HG03575 (cell line): Measurements from ENCODE around the gene SLC7A1.

Experiments
- ATAC-seq: cut with Tn5 transposase; IDR thresholded peaks from one replicate; pipeline ENCODE4 v1.9.1; 2021; ENCODE audit not compliant: unreplicated experiment, insufficient number of reproducible peaks, low FRiP score; ENCODE audit errors: extremely low read depth

The SLC7A1 gene

DNA sequence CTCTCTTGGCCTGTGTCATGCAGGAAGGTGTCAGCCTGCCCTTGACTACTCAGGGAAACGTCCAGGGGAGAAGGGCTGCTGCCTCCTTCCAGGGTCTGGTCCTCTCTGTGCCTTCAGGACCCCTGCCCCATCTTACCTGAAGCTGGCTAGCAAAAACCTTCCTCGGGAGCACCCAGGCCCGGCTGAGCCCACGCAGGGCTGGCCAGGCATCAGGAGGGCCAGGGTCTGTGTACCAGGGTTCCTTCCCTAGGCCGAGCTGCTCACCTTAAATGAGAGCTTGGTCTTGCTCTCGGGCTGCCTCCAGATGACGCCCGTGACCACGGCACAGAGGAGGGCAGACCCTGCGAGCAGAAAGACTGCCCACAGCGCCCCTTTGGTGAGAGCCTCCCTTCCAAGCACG lies 78.6 kb downstream of the SLC7A1 start:
- ATAC-seq: no peak

DNA sequence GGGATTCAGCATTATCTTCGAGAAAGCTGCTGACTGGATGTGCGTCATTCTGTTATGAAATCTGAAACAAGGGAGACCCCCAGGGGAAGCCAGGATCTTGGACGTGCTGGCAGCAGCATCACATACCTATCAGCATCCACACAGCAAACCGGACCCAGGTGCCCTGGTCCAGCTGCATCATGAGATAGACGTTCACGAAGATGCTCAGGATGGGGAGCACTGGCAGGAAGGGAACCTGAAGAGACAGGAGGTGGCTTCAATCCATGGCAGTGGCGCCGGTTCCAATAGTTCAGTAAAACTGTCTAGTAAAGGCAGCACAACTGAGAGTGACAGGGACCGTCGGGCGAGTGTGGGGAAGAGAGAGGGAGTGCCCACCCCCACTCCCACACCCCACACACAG lies 79.5 kb downstream of the SLC7A1 start:
- ATAC-seq: no peak

DNA sequence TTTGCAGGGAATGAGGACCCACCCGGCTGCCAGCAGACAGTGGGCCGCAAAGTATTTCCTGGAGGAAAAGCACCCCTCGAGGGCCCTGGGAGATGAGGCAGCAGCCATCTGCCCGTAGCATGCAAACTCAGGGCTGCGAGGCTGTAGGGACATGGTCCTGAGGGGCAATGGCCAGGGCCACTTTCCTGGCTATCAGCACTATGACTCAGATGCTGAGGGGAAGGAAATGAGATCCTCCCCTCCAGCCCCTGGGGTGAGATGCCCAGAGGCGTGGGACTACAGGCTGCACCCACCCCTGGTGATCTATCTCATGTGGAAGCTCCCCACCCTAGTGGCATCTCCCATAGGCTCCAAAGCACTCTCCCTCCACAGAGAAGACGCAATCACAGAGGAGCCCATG lies 80.1 kb downstream of the SLC7A1 start:
- no peak for ATAC-seq

DNA sequence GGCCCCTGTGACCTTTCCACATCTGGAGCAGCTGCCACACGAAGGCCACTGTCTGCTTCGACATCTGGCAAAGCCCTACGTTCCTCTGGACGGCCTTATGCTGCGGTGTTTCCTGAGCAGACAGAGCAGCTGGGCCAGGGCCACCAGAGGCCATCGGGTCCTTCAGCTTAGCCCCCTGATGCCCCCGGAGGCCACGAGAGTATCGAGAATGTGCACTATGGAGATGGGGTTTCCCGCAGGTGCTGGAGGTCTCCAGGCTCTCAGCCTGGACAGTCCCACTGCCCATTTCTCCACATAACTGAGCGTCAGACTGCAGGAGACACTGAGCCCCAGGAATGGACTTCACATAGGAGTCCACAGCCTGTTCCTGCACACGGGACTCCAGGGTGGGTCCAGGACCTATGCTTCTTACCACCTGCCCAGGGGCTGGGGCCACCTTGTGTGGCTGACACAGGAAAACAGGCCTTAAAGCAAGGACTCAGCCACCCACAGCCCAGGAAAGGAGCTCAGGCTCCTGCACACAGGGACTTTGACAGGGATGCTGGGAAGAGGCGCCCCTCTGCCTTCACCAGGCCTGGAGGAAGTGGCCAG lies 80.7 kb downstream of the SLC7A1 start:
- no peak for ATAC-seq

DNA sequence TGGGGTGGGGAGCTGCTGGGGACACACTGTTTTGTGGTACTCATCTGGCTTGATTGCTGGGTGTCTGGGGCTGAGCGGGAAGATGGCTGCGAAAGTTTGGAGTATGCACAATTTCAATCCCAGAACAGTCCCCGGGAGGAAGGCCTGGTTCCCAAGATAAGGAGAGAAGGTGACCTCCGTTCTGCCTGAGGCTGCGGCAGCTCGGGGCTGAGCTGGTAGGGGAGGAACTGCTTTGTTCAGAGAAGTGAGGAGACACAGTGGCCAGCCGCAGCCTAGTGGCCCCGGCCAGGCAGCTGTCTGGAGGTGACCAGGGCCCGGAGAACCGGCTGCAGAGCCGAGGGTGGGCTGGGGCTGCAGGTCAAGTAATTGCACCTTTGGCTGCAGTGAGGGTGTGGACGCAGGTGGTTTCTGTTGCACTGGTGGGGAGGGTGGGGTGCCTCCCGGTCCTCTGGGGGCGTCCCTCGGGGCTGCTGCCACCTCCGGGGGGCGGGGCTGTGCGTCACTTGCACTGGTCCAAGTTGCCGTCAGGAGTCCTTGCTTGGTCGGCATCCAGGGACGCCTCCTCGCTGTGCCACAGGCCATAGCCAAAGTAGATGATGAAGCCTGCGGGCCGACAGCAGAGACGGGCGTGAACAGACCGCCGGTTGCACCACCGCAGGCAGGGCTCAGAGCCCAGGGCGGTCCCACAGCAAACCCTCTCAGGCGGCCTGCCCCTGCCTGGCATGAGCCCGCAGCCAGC lies 81.3 kb downstream of the SLC7A1 start:
- no peak for ATAC-seq

DNA sequence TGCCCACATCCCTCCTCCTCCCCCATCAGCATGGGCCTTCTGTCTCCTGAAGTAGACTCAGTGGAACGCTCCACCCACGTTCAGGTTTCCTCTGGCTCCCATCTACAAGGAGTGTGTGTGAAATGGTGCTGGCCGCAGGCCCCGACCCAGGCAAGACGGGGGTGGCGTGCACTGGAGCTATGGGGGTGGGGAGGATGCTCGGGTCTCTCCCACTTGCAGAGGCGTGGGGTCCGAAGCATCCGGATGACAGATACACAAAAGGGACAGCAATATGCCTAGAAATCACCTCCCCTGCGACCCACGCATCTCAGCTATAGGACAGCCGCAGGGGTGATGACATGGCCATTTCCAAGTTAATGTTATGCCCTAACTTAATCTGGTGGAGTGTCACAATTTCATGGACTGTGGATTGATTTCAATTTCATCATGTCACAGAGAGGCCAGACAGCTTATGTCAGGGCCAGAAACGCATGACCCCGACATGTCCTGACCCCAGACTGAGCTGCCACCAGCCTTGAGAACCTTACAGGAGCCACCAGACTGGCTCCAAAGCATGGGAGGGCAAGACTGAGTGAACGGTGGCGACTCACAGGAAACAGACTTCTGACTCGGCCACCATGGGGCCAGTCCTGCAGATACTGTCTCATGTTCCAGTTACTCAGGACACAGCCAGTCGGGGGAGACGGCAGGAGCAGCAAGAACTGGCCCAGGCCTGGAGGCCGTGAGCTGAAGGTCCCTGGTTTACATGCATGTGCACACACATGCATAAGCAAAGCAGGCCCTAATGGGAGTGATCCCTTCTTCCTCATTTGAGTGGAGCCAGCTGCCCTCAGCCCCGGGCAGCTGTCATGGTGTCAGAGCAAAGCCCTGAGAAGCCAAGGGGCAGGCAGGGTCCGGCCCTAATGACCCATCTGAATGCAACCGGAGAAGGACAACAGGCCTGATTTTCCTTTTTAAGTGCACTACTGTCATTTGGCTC lies 82.2 kb downstream of the SLC7A1 start:
- ATAC-seq: no peak

DNA sequence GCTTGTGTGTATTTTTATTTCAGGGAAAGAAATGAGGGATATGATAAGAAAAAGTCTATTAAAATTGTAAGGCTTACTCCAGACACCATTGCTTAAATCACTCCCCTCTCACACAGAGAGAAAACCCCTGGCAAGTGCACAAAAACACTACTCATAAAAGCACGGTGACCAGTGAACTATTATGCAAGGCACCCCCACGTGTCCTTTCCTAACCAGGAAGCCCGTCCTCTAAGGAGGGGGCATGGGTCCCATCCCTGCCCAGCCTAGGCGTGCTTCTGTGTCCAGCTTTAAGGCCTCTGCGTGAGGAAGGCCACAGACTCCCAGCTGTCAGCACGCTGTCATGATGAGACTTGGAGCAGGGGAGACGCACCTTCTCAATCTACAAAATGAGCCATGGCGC lies 83.5 kb downstream of the SLC7A1 start:
- no peak for ATAC-seq

DNA sequence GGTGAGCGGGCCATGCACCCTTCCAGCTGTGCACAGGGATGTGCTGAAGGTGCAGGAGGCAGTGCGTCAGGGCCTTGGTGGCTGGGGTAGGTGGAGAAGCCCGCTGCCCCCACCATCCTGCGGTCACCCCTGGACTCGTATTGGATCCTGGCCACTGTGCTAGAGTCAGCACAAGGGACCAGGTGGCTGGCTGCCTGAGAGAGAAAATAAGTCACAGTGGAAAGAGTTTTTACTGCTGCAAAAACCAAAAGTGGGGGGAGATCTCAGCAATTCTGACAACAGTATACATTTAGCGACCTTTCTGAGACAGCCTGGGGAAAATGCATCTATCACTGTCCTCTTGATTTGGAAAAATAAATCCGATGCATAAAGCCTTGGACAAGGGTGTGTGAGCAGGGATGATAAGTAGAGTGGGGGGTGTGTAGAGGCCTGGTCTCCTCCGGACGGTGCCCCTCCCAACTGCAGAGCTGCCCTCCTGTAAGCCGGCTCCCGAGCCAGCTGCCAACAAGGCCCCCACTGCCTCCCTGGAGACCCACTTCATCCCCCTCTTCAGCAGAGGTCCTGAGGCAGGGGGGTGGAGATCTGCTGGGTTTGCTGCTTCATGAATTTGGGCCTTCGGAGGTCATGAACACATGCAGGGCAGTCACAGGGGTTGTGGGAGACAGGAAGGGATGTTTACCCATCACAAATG lies 84.2 kb downstream of the SLC7A1 start:
- ATAC-seq: no peak

DNA sequence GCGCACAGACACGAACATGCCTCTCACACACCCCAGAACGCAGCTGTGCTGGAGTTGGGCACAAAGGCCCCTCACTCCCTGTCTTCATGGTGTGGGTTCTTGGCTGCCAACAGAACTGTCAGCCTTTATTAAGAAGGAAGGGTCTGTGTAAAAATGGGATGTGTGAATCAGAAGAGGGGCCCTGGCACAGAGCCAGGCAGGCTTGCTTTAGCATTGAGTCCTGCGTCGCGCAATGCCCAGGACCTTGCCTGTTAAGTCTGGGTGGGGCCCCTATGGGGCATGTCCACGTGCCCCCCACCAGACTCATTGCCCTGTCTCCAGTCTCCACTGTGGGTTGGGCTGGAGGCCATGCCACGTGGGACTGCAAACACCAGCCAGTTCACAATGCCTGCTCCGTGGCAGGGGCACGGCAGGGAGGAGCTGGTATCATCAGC lies 84.8 kb downstream of the SLC7A1 start:
- no peak for ATAC-seq

DNA sequence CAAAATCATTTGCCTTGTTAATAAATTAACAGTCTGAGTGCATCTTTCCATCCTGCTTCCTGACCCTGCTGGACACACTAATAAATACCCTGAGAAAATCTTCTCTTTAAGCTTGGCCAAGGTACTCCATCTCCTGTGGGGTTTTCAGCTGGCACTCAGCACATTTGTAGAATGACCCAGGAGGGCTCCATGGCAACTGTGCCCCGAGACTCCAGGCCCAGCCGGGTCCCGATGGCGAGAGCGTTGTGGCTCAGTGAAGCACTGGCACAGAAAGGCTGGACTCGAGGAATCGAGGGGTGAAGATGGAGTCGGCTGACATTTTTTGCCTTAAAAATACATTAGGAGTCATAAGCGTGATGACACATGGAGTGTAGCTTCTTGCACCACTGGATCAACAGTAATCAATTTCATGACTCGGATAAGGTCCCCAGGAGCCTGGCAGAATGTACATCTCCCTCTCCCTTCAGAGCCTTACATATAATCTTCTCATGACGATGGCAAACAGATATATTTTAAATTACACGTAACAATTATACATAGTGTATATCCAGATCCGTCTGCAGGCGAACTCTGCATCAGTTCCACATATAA lies 85.4 kb downstream of the SLC7A1 start:
- no peak for ATAC-seq

DNA sequence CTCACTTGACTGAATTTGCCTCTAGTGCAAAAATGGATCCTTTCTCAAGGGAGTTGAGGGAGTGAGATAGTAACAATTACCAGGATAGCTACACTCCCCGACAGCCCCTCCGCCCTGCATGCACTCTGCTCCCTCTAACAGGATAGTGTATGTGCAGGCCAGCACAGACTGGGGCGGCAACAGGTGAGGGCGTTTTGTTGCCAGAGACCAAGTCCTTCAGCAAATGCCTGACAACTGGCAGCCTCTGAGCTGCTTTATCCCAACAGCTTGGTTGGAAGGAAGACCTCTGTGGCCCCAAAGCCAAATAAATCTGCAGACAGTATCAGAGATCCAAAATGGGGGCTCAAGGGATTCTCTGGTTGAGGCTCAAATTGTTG lies 86.6 kb downstream of the SLC7A1 start:
- ATAC-seq: no peak

DNA sequence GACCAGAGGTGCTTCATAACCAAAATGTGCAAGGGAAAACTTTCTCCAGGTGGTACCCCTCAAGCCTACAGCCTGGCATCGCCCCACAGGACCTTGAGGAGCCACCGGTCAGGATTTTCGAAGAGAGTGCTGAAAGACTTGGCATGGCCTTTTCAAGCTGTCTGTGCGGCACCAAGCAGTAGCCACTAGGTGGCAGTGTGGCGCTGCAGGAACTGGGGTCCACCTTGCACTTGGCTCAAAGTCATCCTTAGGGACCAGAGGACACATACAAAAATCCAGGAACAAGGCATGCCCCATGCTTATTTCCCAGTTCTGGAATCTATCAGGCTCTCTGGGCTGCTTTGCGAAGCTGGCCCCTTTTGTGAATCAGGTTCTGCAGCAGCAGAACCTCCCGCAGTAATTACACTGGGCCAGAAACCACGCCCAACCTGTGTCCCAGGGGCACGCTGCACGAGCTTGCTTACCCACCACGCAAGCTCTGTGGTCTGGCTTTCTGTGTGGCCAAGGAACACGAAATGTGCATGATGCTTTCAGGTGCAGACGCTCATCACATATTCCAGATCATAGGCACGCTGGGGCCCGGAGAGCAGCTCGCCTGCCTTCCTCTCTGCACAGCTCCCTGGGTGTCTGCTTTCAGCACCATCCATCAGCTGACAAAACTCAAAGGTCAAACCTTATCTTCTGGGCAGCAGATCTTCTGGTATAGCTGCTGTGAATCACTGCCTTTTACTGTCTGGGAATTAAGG lies 87.2 kb downstream of the SLC7A1 start:
- ATAC-seq: no peak

DNA sequence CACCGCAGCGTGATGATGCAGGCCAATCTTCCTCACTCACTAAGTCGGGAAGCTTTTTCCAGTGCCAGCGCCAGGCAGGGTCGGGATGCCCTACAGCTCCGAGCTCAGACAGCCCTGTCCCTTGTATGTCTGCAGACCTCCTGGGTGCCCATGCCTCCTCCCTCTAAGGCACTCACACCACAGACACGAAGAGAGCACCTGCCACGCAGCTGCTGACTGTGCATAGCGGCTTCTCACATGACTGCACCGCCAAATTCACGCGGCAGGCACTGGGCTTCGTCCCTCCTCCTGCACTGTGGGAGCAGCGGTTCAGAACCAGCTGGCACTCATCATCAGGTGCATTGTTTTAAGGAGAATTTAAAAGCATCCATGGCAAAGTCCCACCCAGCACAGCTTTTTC lies 88.1 kb downstream of the SLC7A1 start:
- ATAC-seq: no peak

DNA sequence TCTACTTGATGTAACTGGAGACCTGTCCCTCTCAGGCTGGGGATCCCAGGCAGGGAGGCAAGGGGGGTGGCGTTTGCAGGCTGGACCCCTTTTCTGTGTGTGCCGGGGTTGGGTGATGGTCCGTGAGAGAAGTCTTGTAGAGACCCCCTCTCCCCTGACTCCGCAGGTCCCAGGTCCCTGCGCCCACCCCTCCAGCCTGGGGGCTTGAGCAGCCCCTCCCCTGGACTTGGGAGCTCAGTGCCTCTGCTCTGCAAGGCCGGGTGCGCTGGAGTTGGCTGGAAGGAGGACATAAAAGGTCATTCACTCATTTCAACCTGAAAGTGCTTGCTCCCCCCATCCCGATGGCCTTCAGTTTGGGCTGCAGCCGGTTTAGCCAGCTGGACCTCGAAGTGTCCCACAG lies 89.5 kb downstream of the SLC7A1 start:
- ATAC-seq: no peak

DNA sequence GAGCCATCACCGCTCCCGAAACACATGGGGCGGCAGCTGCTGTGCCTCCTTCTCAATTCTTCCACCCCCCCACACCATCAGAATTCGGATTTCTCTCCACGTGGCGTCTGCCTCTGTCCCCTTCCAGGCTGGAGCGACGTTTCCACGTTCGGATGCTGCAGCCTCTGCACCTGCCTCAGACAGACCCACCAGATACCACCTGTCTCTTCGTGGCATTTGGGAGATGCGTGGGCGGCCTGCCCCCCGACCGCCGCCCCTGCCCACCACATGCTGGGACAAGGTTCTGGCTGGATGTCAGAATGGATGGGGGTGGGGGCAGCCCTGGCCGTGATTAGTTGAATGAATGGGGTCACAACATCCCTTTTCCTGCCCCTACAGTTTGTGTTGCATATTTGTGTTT lies 90.0 kb downstream of the SLC7A1 start:
- no peak for ATAC-seq

DNA sequence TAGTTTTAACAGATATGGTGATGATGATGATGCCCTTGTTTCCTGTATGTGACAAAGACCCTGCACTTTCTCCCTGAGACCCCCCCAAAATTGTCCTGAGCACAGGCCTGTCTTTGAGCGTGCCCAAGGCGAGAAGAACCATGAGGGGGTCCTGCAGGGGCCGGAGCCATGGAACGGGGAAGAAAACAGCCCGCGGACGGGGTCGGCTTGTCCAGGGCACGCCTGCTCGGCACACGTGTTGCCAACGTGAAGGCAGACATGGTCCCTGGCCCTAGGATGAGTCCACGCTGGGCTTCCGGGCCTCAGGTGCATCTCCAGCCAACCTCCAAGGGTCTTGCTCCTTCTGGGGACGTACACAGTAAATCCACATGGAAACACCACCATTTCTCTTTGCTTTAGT lies 90.8 kb downstream of the SLC7A1 start:
- ATAC-seq: no peak

DNA sequence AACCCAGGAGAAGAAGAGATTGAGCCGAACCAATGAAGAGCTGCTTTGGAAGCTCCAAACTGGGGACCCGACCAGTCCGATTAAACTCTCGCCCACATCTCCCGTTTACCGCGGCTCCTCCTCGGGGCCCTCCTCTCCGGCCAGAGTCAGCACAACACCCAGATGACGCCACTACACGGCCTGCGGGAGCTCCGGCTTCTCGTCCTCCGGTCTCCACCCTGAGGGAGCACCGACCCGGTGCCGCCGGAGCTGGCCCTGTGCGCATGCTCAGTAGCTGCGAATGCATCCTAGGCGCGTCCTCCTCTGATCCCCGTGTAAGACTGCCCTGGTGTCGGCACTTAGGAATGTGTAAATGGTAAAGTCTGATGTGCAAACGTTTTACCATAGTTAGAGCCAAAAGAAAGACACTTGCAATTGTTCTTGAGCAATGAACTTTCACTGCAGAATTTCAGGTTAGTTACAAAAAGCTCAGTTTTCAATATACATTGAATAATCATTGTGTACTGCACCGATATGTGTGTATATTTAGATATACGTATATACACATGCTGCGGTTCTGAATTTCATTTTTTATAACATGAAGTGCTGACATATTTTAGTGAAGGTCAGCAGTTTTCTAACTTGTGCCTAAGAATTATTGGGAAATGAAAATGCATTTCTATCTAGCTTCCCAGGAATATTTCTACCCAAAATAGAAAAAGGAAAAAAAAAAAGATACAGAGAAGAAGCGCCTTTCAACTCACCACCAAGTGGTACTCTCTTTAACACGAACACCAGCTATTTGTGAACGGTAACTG lies 92.2 kb downstream of the SLC7A1 start:
- no peak for ATAC-seq
